H9 (cell line): ENCODE data around the gene CRCP. TPM values are rescaled to one million over a fixed set of nuclear protein-coding genes. Genes with fewer than 3 reads are reported as not detected.
"Not testable (repeated sequence)": the region's sequence is repeated elsewhere in the genome, so short reads cannot be mapped to it uniquely, and the experiment has no call there.

Experiments used
- DNase-seq: peaks from one replicate; pipeline ENCODE4 v3.0.0-alpha.2; 2017
- H2AFZ ChIP-seq: one replicate; pipeline ENCODE4 v1.6.1; 2013; ENCODE audit warnings: mild to moderate bottlenecking, low read length, control low read depth, moderate library complexity
- H2AK5ac ChIP-seq: 2 replicates; pipeline ENCODE4 v1.6.1; 2013; ENCODE audit warnings: low read length, control low read depth, mixed read lengths; ENCODE audit not compliant: insufficient read length
- H2BK120ac ChIP-seq: one replicate; pipeline ENCODE4 v1.6.1; 2013; ENCODE audit warnings: low read depth, mild to moderate bottlenecking, low read length, control low read depth, inconsistent platforms; ENCODE audit not compliant: poor library complexity, severe bottlenecking
- H2BK12ac ChIP-seq: 2 replicates; pipeline ENCODE4 v1.6.1; 2013; ENCODE audit warnings: low read length, control low read depth, mixed read lengths, low read depth; ENCODE audit not compliant: insufficient read length
- H2BK15ac ChIP-seq: 2 replicates; pipeline ENCODE4 v1.6.1; 2013; ENCODE audit warnings: low read depth, low read length, control low read depth
- H2BK20ac ChIP-seq: one replicate; pipeline ENCODE4 v1.6.1; 2013; ENCODE audit warnings: low read depth, mild to moderate bottlenecking, low read length, control low read depth, inconsistent platforms; ENCODE audit not compliant: poor library complexity, severe bottlenecking
- H2BK5ac ChIP-seq: 2 replicates; pipeline ENCODE4 v1.6.1; 2013; ENCODE audit warnings: low read length, control low read depth, mixed read lengths; ENCODE audit not compliant: insufficient read length
- H3K14ac ChIP-seq: 2 replicates; pipeline ENCODE4 v1.6.1; 2013; ENCODE audit warnings: low read length, control low read depth; ENCODE audit not compliant: insufficient read depth
- H3K18ac ChIP-seq: 2 replicates; pipeline ENCODE4 v1.6.1; 2013; ENCODE audit warnings: low read depth, mild to moderate bottlenecking, mixed read lengths, low read length, control low read depth; ENCODE audit not compliant: insufficient read length
- H3K23ac ChIP-seq: 2 replicates; pipeline ENCODE4 v1.6.1; 2013; ENCODE audit warnings: low read length, control low read depth, mixed read lengths, low read depth; ENCODE audit not compliant: insufficient read length
- H3K23me2 ChIP-seq: 2 replicates; pipeline ENCODE4 v1.6.1; 2013; ENCODE audit warnings: low read depth, mild to moderate bottlenecking, mixed read lengths, low read length, control low read depth; ENCODE audit not compliant: insufficient read length, poor library complexity, severe bottlenecking
- H3K27ac ChIP-seq: 2 replicates; pipeline ENCODE4 v1.5.1; 2013; ENCODE audit warnings: low read length, control low read depth, mixed read lengths, low read depth; ENCODE audit not compliant: insufficient read length
- H3K27me3 ChIP-seq: 2 replicates; pipeline ENCODE4 v1.6.1; 2013; ENCODE audit warnings: low read length, control low read depth, inconsistent platforms; ENCODE audit not compliant: insufficient read depth
- H3K4ac ChIP-seq: 2 replicates; pipeline ENCODE4 v1.6.1; 2013; ENCODE audit warnings: low read depth, mild to moderate bottlenecking, control low read depth, inconsistent platforms, low read length, moderate library complexity
- H3K4me1 ChIP-seq: 2 replicates; pipeline ENCODE4 v1.6.1; 2013; ENCODE audit warnings: low read length, control low read depth, inconsistent platforms; ENCODE audit not compliant: insufficient read depth
- H3K4me2 ChIP-seq: 2 replicates; pipeline ENCODE4 v1.6.1; 2013; ENCODE audit warnings: low read length, control low read depth, mixed read lengths; ENCODE audit not compliant: insufficient read length, insufficient read depth
- H3K56ac ChIP-seq: 2 replicates; pipeline ENCODE4 v1.6.1; 2013; ENCODE audit warnings: low read depth, mild to moderate bottlenecking, mixed read lengths, low read length, control low read depth; ENCODE audit not compliant: insufficient read length
- H3K79me1 ChIP-seq: 2 replicates; pipeline ENCODE4 v1.6.1; 2013; ENCODE audit warnings: low read depth, mild to moderate bottlenecking, moderate library complexity, low read length, control low read depth, inconsistent platforms; ENCODE audit not compliant: insufficient read depth, poor library complexity, severe bottlenecking
- H3K79me2 ChIP-seq: 2 replicates; pipeline ENCODE4 v1.6.1; 2013; ENCODE audit warnings: low read length, control low read depth, inconsistent platforms; ENCODE audit not compliant: insufficient read depth
- H3K9ac ChIP-seq: 2 replicates; pipeline ENCODE4 v1.6.1; 2013; ENCODE audit warnings: low read length, control low read depth, mixed read lengths; ENCODE audit not compliant: insufficient read length; ENCODE audit errors: extremely low read depth
- H3K9me3 ChIP-seq: one replicate; pipeline ENCODE4 v1.6.1; 2013; ENCODE audit warnings: low read depth, low read length, inconsistent platforms; ENCODE audit not compliant: control insufficient read depth
- H3T11ph ChIP-seq: one replicate; pipeline ENCODE4 v1.6.1; 2013; ENCODE audit warnings: mild to moderate bottlenecking, low read length, control low read depth, inconsistent platforms
- H4K20me1 ChIP-seq: one replicate; pipeline ENCODE4 v1.6.1; 2013; ENCODE audit not compliant: control insufficient read depth, insufficient read length, insufficient read depth
- H4K5ac ChIP-seq: 2 replicates; pipeline ENCODE4 v1.6.1; 2013; ENCODE audit warnings: low read depth, mild to moderate bottlenecking, mixed read lengths, low read length, control low read depth; ENCODE audit not compliant: insufficient read length
- H4K8ac ChIP-seq: replicated peaks from 2 replicates; pipeline ENCODE4 v1.6.1; 2013; ENCODE audit warnings: low read length, control low read depth, mixed read lengths, low read depth; ENCODE audit not compliant: insufficient read length
- H4K91ac ChIP-seq: 2 replicates; pipeline ENCODE4 v1.6.1; 2013; ENCODE audit warnings: low read depth, mild to moderate bottlenecking, moderate library complexity, mixed read lengths, low read length, control low read depth; ENCODE audit not compliant: insufficient read length
- H3K27ac Mint-ChIP-seq, 3 experiments: 2 replicates in 2 of 3; 3 replicates in 1 of 3; pipeline ENCODE4 v1.8.0; 2020 to 2021; ENCODE audit warnings: mixed read lengths in 3 of 3, mild to moderate bottlenecking in 1 of 3, moderate library complexity in 1 of 3
- H3K27me3 Mint-ChIP-seq: 2 replicates; pipeline ENCODE4 v1.8.0; 2021; ENCODE audit warnings: low read depth, mild to moderate bottlenecking, moderate library complexity, mixed read lengths
- H3K36me3 Mint-ChIP-seq, 3 experiments: 2 replicates in 2 of 3; 3 replicates in 1 of 3; pipeline ENCODE4 v1.8.0; 2020 to 2021; ENCODE audit warnings: low read depth in 3 of 3, mixed read lengths in 3 of 3; ENCODE audit not compliant: insufficient read depth in 1 of 3
- H3K4me1 Mint-ChIP-seq, 2 experiments: 2 replicates each; pipeline ENCODE4 v1.8.0; 2020; ENCODE audit warnings: mixed read lengths in 2 of 2
- H3K4me3 Mint-ChIP-seq, 2 experiments: 2 replicates in 1 of 2; 3 replicates in 1 of 2; pipeline ENCODE4 v1.8.0; 2020 to 2021; ENCODE audit warnings: mild to moderate bottlenecking in 2 of 2, mixed read lengths in 2 of 2, moderate library complexity in 1 of 2
- H3K9me3 Mint-ChIP-seq, 2 experiments: 2 replicates in 1 of 2; 3 replicates in 1 of 2; pipeline ENCODE4 v1.8.0; 2020; ENCODE audit warnings: mild to moderate bottlenecking in 2 of 2, mixed read lengths in 2 of 2, moderate library complexity in 1 of 2
- CTCF ChIP-seq: fragments of 200-600 bp; sonication (generic); conservative IDR thresholded peaks from 3 replicates; pipeline ENCODE4 v1.8.0; 2021; ENCODE audit warnings: antibody characterized with exemption, mild to moderate bottlenecking
- WGBS: extraction: QIAGEN DNeasy Blood & Tissue Kit; methylation state at CpG from one replicate; pipeline ENCODE4 v1.1.7; 2013; ENCODE audit warnings: missing lambda C conversion rate, low lambda C conversion rate, mixed read lengths; ENCODE audit not compliant: insufficient read length; ENCODE audit errors: extremely low coverage; 5-methylcytosine and 5-hydroxymethylcytosine counted together
- total RNA-seq: library from RNA; stranded (reverse); gene quantifications from 2 replicates; pipeline ENCODE4 v1.2.1, GENCODE V29; 2021

CRCP gene
- total RNA-seq, 1 experiment from 2014 or later: 39.0 TPM

GRCh38 chr7:66153691-66154090 is 39.0 kb downstream of the CRCP start:
- Histone ChIP-seq H3K79me1 (peaks cover 7% of the 10 kb centered on the region), H2BK120ac (no peak overlapping the region), H3K4ac (no peak overlapping the region), H3K79me2 (no peaks in the 10 kb centered on the region), H3K4me2 (no peak overlapping the region), H4K91ac (no peak overlapping the region), H3K27me3 (no peaks in the 10 kb centered on the region), H3K4me1 (peaks cover 6% of the 10 kb centered on the region; the same call in 1 of the 2 replicates), H3K9me3 (no peaks in the 10 kb centered on the region), H2BK15ac (no peak overlapping the region), H2AFZ (no peak overlapping the region), H3K27ac (no peak overlapping the region), H4K20me1 (no peaks in the 10 kb centered on the region), H2BK5ac (no peak overlapping the region), H3T11ph (no peak overlapping the region), H2BK12ac (no peak overlapping the region), H3K9ac (no peak overlapping the region), H3K23ac (no peak overlapping the region), H2AK5ac (no peak overlapping the region), H3K18ac (no peak overlapping the region), H3K56ac (no peak overlapping the region), H2BK20ac (no peak overlapping the region), H3K14ac (no peak overlapping the region), H4K5ac (no peak overlapping the region), H3K23me2 (peaks cover 3% of the 10 kb centered on the region), H4K8ac (no peak overlapping the region)
- no peak for TF ChIP-seq CTCF
- peaks cover 33 to 56% (median 48%) of the 10 kb centered on the region in 3 experiments for H3K36me3 Mint-ChIP-seq
- H3K27ac Mint-ChIP-seq: 0 out of 7 replicates have a peak overlapping the region, but pooled peaks of 1 of the 3 experiments have one; percentile 56
- H3K4me3 Mint-ChIP-seq: no peak overlapping the region; a peak in 1 of 5 replicates
- H3K4me1 Mint-ChIP-seq: peaks cover 15 to 22% of the 10 kb centered on the region in 2 experiments
- peaks cover 23% of the 10 kb centered on the region for H3K27me3 Mint-ChIP-seq
- DNase-seq: no peak
- WGBS: no CpG with 5 or more reads among the region's 11 CpGs
- peaks cover 0 to 7% of the 10 kb centered on the region in 2 experiments; a peak in 3 of 5 replicates for H3K9me3 Mint-ChIP-seq

GRCh38 chr7:66156035-66156434 is 41.4 kb downstream of the CRCP start:
- H2BK120ac ChIP-seq, H3K4me1 ChIP-seq, H3K79me1 ChIP-seq, H4K20me1 ChIP-seq, H3K14ac ChIP-seq, H3K27ac Mint-ChIP-seq, DNase-seq, H3K4ac ChIP-seq, H2BK5ac ChIP-seq, H3K9ac ChIP-seq, H2AK5ac ChIP-seq, H3K4me3 Mint-ChIP-seq, H2BK12ac ChIP-seq, H3K18ac ChIP-seq, H4K91ac ChIP-seq, H3K9me3 ChIP-seq, H2BK20ac ChIP-seq, H2BK15ac ChIP-seq, H3K27me3 ChIP-seq, H3K4me2 ChIP-seq, H3K9me3 Mint-ChIP-seq, H4K8ac ChIP-seq, H3T11ph ChIP-seq, H4K5ac ChIP-seq, H3K23me2 ChIP-seq, H3K23ac ChIP-seq, H3K27ac ChIP-seq, H3K27me3 Mint-ChIP-seq, H3K56ac ChIP-seq, H3K79me2 ChIP-seq, H2AFZ ChIP-seq: not testable (repeated sequence)
- Mint-ChIP-seq H3K36me3 (peaks cover 34 to 52% (median 40%) of the 10 kb centered on the region in 3 experiments), H3K4me1 (peaks cover 12 to 20% of the 10 kb centered on the region in 2 experiments)
- no CpG with 5 or more reads among the region's 7 CpGs for WGBS
